Body of pancreas (tissue), 4 donors: ENCODE results near the gene SAMHD1.

ENCODE experiments used
- CTCF ChIP-seq, 7 experiments: fragments of 450-650 bp in 4 of 7; fragments of 200-600 bp in 3 of 7; sonication (generic) in 3 of 7; IDR thresholded peaks; one replicate each; pipeline ENCODE4 v1.5.1; 2016 to 2019; ENCODE audit warnings: antibody characterized with exemption in 7 of 7
- POLR2A ChIP-seq, 3 donors: fragments of 450-650 bp; IDR thresholded peaks; one replicate each; pipeline ENCODE4 v1.6.1; 2016; ENCODE audit warnings: antibody characterized with exemption in 3 of 3, mild to moderate bottlenecking in 2 of 3

- TF ChIP-seq CTCF (IDR thresholded peaks at IDR 0.05): no peak
- no peak for TF ChIP-seq POLR2A (IDR thresholded peaks at IDR 0.05)
These were observed 37.0 kb upstream of the SAMHD1 start for GRCh38 chr20:36988494-36988966.
